ENCODE measurements around the gene ALOX15. TPM values are rescaled to one million over a fixed set of nuclear protein-coding genes. Genes with fewer than 3 reads are reported as not detected.
"Not testable (repeated sequence)": the region's sequence is repeated elsewhere in the genome, so short reads cannot be mapped to it uniquely, and the experiment has no call there.

ALOX15 gene
- total and polyA plus RNA-seq, 4 donors: not detected

DNA sequence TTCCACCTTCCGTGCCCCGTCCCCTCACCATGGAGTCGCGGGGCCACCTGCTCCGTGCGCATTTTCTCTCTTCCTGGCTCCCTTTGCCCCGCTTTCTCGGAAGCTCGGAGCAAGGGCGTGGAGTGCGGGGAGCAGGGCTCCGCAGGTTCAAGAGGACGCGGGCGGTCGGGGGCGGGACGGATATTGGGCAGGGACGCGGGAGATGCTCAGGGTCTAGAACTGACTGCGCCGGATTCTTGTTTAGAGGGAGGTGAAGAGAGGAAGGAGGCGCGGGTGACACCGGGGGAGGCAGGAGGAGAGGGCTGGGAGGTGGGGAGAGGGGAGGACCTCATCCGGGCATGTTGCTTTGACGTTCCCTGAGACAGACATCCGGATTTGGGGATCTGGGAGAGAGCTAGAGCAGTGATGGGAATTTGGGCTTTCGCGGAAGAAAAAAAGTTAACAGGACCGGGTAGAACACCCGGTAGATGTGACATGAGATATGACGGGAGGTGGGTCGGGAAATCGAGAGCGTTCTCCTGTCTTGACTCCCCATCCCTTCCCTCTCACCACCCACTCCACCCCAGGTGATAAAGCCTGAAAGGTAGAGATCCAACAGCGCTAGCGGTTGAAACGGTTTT is 799 bp downstream of the ALOX15 start:
- H3K27me3 ChIP-seq (ENCODE audit: control insufficient read depth in 1 of 2, insufficient read depth in 2 of 2, low read length in 1 of 2); intact Hi-C loops (cut with DNase I); H3K4me3 ChIP-seq (ENCODE audit: low read length in 2 of 2); H3K9me3 ChIP-seq (ENCODE audit: control insufficient read depth, low read length); DNase-seq; H3K4me1 ChIP-seq (ENCODE audit: control insufficient read depth in 1 of 2, insufficient read depth in 2 of 2, low read length in 2 of 2); ATAC-seq (ENCODE audit: low FRiP score); H3K27ac ChIP-seq (ENCODE audit: low read depth in 1 of 2, low read length in 2 of 2); H3K36me3 ChIP-seq (ENCODE audit: control insufficient read depth in 1 of 2, insufficient read depth in 2 of 2, low read length in 1 of 2): not testable (repeated sequence)
- 1 to 2% methylated on average over 25 to 36 of the region's 39 CpGs for WGBS, 2 donors

DNA sequence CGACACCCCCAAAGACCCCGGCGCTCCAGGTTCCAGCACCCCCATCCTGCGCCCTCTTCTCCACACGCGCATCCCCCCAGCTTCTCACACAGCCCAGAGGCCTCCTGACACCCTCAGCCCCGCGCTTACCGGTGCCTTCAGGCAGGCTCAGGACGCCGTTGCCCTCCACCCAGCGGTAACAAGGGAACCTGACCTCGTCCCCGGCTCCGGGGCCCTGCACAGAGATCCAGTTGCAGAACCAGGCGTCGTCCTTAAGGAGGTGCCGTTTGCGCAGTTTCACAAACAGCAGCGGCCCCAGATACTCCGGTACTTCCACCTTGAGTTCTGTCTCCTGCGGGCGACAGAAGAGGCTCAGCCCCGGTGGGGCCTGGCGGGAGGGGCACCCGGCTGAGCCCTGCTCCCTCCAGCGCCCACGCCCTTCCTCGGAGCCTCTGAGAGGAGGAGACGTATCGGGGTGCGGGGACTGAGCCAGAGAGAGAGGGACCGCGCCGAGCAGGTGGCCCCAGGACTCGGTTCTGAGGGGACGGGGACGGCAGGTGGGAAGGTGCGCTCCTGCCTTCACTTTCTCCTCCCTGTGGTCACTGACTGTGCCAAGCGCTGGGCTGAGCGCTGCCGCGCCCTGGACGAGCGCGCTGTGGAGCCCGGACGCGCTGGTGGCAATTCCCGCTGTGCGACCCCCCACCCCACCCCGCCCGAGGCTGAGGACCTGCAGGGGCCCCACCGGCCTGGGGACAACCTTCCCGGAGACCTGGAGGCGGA is 2.0 kb downstream of the ALOX15 start:
- DNase-seq; H3K9me3 ChIP-seq (ENCODE audit: control insufficient read depth, low read length); intact Hi-C loops (cut with DNase I); H3K4me3 ChIP-seq (ENCODE audit: low read length in 2 of 2); H3K36me3 ChIP-seq (ENCODE audit: control insufficient read depth in 1 of 2, insufficient read depth in 2 of 2, low read length in 1 of 2); H3K4me1 ChIP-seq (ENCODE audit: control insufficient read depth in 1 of 2, insufficient read depth in 2 of 2, low read length in 2 of 2); ATAC-seq (ENCODE audit: low FRiP score); H3K27me3 ChIP-seq (ENCODE audit: control insufficient read depth in 1 of 2, insufficient read depth in 2 of 2, low read length in 1 of 2); H3K27ac ChIP-seq (ENCODE audit: low read depth in 1 of 2, low read length in 2 of 2): not testable (repeated sequence)
- 3 to 6% methylated on average over 21 to 26 of the region's 56 CpGs for WGBS, 2 donors

DNA sequence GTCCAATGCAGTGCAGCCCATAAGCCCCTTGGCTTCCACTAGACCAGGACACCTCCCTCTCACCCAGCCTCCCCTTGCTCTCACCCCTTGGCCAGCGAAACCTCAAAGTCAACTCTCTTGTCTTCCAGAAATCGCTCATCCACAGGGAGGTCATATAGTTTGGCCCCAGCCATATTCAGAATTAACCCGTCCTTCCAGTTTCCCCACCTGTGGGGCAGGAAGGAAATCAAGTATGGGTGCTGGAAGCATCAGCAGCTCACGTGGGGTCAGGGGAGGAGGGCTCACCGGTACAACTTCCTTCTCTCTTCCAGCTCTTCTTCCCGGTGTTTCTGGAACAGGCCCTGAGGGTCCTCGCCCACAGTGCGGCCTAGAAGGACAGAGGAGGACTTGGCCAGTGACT is 2.7 kb downstream of the ALOX15 start:
- not testable (repeated sequence) for H3K9me3 ChIP-seq (ENCODE audit: control insufficient read depth, low read length)

DNA sequence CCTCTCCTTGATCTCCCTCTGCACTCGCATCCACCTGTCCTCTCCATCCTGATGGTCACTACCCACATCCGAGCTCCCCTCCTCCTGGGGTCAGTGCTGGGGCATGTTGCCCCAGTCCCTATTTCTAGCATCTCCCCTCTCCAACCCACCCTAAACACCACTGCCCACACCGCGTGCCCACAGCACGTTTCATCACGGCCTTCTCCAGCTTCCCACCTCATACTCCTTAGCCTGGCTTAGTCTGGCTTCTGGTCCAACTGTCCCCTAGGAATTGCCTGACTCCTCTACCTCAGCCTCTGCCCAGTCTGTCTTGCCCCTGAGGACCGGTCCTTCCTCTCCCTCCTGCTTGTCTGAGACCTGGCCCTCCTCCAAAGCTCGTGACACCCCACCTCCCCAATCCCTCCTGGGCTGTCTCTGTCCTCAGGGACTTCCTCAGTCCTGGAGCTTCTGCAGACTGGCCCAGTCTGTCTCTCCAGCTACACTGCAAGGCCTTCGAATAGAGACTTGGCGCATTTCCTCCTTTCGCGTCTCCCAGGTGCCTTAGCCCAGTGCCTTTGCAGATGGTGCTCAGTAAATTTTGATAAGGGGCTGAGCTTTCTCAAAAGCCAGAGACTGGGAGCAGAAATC is 4.9 kb downstream of the ALOX15 start:
- no peaks in the 10 kb centered on the region for H3K9me3 ChIP-seq (ENCODE audit: control insufficient read depth, low read length)
- H3K27me3 ChIP-seq (ENCODE audit: control insufficient read depth in 1 of 2, insufficient read depth in 2 of 2, low read length in 1 of 2): no peaks in the 10 kb centered on the region
- H3K27ac ChIP-seq (ENCODE audit: low read depth in 1 of 2, low read length in 2 of 2): no peak overlapping the region
- H3K4me3 ChIP-seq (ENCODE audit: low read length in 2 of 2): no peak overlapping the region
- 55% methylated on average over 12 of the region's 12 CpGs for WGBS, 2 donors
- H3K4me1 ChIP-seq (ENCODE audit: control insufficient read depth in 1 of 2, insufficient read depth in 2 of 2, low read length in 2 of 2): no peaks in the 10 kb centered on the region
- intact Hi-C loops (cut with DNase I): no loop called here
- no peaks in the 10 kb centered on the region for H3K36me3 ChIP-seq (ENCODE audit: control insufficient read depth in 1 of 2, insufficient read depth in 2 of 2, low read length in 1 of 2)
- no peak for DNase-seq
- no peak for ATAC-seq (ENCODE audit: low FRiP score)

More for the DNA sequence above, 2.7 kb downstream of the ALOX15 start:
- H3K36me3 ChIP-seq (ENCODE audit: control insufficient read depth in 1 of 2, insufficient read depth in 2 of 2, low read length in 1 of 2); intact Hi-C loops (cut with DNase I); ATAC-seq (ENCODE audit: low FRiP score); H3K4me1 ChIP-seq (ENCODE audit: control insufficient read depth in 1 of 2, insufficient read depth in 2 of 2, low read length in 2 of 2); H3K4me3 ChIP-seq (ENCODE audit: low read length in 2 of 2); DNase-seq; H3K27ac ChIP-seq (ENCODE audit: low read depth in 1 of 2, low read length in 2 of 2); H3K27me3 ChIP-seq (ENCODE audit: control insufficient read depth in 1 of 2, insufficient read depth in 2 of 2, low read length in 1 of 2): not testable (repeated sequence)
- 54 to 62% methylated on average over 8 of the region's 8 CpGs for WGBS, 2 donors

DNA sequence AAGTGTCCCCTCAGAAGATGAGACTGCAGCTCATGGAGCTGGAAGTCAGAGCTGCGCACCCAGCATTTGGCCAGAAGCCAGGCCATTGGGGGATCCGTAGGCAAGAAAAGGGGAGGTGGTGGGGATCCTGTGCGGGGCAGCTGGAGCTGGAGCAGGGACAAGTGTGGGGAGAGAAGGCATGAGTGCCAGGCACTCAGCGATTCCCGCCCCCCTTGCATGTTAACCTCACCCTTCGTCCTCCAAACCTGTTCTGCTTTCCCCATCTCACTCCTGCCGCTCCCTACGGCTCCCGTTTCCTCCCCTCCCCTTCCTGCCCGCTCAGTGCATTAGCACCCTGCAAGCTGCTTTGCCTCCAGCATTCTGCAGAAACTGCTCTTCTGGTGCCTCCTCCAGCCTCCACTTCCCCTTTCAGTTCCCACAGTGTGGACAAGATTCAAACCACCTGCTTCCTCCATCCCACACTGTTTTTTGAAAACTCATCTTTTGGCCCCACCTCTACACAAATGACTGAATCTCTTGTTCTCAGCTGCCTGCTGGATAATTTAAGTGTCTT is 5.6 kb downstream of the ALOX15 start:
- Histone ChIP-seq H3K27me3 (ENCODE audit: control insufficient read depth in 1 of 2, insufficient read depth in 2 of 2, low read length in 1 of 2) (no peaks in the 10 kb centered on the region), H3K27ac (ENCODE audit: low read depth in 1 of 2, low read length in 2 of 2) (no peak overlapping the region), H3K4me1 (ENCODE audit: control insufficient read depth in 1 of 2, insufficient read depth in 2 of 2, low read length in 2 of 2) (no peaks in the 10 kb centered on the region), H3K9me3 (ENCODE audit: control insufficient read depth, low read length) (no peaks in the 10 kb centered on the region), H3K36me3 (ENCODE audit: control insufficient read depth in 1 of 2, insufficient read depth in 2 of 2, low read length in 1 of 2) (no peaks in the 10 kb centered on the region), H3K4me3 (ENCODE audit: low read length in 2 of 2) (no peak overlapping the region)
- WGBS, 2 donors: 7 to 19% methylated on average over 10 of the region's 10 CpGs
- ATAC-seq (ENCODE audit: low FRiP score): peak; percentile 29
- no peak for DNase-seq
- intact Hi-C loops (cut with DNase I): no loop called here

DNA sequence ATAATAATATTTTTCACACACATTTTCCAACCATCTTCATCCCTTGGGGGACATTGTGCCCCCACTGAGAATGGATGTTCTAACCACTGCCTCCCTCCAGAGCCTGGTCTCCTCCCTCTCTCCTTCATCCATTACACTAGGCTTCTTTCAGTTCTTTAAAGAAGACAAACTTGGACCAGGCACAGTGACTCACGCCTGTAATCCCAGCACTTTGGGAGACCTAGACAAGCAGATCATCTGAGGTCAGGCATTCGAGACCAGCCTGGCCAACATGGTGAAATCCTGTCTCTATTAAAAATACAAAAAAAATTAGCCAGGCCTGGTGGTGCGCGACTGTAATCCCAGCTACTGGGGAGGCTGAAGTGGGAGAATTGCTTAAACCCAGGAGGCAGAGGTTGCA is 6.5 kb downstream of the ALOX15 start:
- no peaks in the 10 kb centered on the region for H3K4me1 ChIP-seq (ENCODE audit: control insufficient read depth in 1 of 2, insufficient read depth in 2 of 2, low read length in 2 of 2)
- 25 to 29% methylated on average over 4 of the region's 4 CpGs for WGBS, 2 donors
- H3K27me3 ChIP-seq (ENCODE audit: control insufficient read depth in 1 of 2, insufficient read depth in 2 of 2, low read length in 1 of 2): no peaks in the 10 kb centered on the region

DNA sequence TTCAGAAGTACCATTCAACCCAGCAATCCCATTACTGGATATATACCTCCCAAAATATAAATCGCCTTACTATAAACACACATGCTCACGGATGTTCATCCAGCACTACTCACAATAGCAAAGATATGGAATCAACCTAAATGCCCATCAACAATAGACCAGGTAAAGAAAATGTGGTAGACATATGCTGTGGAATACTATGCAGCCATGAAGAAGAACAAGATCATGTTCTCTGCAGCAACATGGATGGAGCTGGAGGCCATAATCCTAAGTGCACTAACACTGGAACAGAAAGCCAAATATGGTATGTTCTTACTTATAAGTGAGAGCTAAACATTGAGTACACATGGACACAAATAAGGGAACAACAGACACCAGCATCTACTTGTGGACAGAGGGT is 7.8 kb downstream of the ALOX15 start:
- intact Hi-C loops (cut with DNase I): no loop called here
- no peak for DNase-seq
- WGBS, 2 donors: 94 to 97% methylated on average over 2 of the region's 2 CpGs

More for the DNA sequence above, 6.5 kb downstream of the ALOX15 start:
- Histone ChIP-seq H3K27ac (ENCODE audit: low read depth in 1 of 2, low read length in 2 of 2) (no peak overlapping the region), H3K4me3 (ENCODE audit: low read length in 2 of 2) (no peak overlapping the region), H3K9me3 (ENCODE audit: control insufficient read depth, low read length) (no peaks in the 10 kb centered on the region), H3K36me3 (ENCODE audit: control insufficient read depth in 1 of 2, insufficient read depth in 2 of 2, low read length in 1 of 2) (no peaks in the 10 kb centered on the region)
- intact Hi-C loops (cut with DNase I): no loop called here
- ATAC-seq (ENCODE audit: low FRiP score) (no peak), DNase-seq (no peak)

DNA sequence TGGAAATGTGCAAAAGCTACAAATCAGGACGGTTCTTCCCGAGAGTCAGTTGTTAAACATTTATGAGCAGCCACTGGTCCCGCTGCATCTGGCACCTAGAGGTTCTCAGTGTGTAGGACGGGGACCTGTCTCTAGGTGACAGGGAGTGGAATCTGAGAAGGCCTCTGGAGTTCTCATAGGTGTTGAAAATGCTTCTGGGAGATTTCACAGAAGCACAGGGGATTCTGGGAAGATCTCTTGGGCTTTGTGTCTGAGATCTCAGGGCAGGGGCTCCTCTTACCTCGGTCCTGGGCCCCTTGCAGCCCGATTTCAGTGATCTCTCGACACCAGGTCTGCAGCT is 8.9 kb downstream of the ALOX15 start:
- ATAC-seq (ENCODE audit: low FRiP score) (no peak), DNase-seq (no peak)
- H3K4me3 ChIP-seq (ENCODE audit: low read length in 2 of 2): no peak overlapping the region
- intact Hi-C loops (cut with DNase I): no loop called here
- H3K27ac ChIP-seq (ENCODE audit: low read depth in 1 of 2, low read length in 2 of 2): no peak overlapping the region
- WGBS, 2 donors: 64 to 65% methylated on average over 7 of the region's 7 CpGs
- H3K27me3 ChIP-seq (ENCODE audit: control insufficient read depth in 1 of 2, insufficient read depth in 2 of 2, low read length in 1 of 2): no peaks in the 10 kb centered on the region
- no peaks in the 10 kb centered on the region for H3K4me1 ChIP-seq (ENCODE audit: control insufficient read depth in 1 of 2, insufficient read depth in 2 of 2, low read length in 2 of 2)
- no peaks in the 10 kb centered on the region for H3K9me3 ChIP-seq (ENCODE audit: control insufficient read depth, low read length)
- no peaks in the 10 kb centered on the region for H3K36me3 ChIP-seq (ENCODE audit: control insufficient read depth in 1 of 2, insufficient read depth in 2 of 2, low read length in 1 of 2)

More for the DNA sequence above, 7.8 kb downstream of the ALOX15 start:
- Histone ChIP-seq H3K9me3 (ENCODE audit: control insufficient read depth, low read length) (no peaks in the 10 kb centered on the region), H3K36me3 (ENCODE audit: control insufficient read depth in 1 of 2, insufficient read depth in 2 of 2, low read length in 1 of 2) (no peaks in the 10 kb centered on the region), H3K27me3 (ENCODE audit: control insufficient read depth in 1 of 2, insufficient read depth in 2 of 2, low read length in 1 of 2) (no peaks in the 10 kb centered on the region), H3K4me3 (ENCODE audit: low read length in 2 of 2) (no peak overlapping the region), H3K27ac (ENCODE audit: low read depth in 1 of 2, low read length in 2 of 2) (no peak overlapping the region), H3K4me1 (ENCODE audit: control insufficient read depth in 1 of 2, insufficient read depth in 2 of 2, low read length in 2 of 2) (no peaks in the 10 kb centered on the region)
- no peak for ATAC-seq (ENCODE audit: low FRiP score)

Measured in aorta (tissue), 5 donors.